Measurements from ENCODE around the gene ISM1. TPM values are rescaled to one million over a fixed set of nuclear protein-coding genes. Genes with fewer than 3 reads are reported as not detected.

The ISM1 gene
- total RNA-seq, 3 donors from 2014 or later: 13.0 to 18.7 (median 15.2) TPM

DNA sequence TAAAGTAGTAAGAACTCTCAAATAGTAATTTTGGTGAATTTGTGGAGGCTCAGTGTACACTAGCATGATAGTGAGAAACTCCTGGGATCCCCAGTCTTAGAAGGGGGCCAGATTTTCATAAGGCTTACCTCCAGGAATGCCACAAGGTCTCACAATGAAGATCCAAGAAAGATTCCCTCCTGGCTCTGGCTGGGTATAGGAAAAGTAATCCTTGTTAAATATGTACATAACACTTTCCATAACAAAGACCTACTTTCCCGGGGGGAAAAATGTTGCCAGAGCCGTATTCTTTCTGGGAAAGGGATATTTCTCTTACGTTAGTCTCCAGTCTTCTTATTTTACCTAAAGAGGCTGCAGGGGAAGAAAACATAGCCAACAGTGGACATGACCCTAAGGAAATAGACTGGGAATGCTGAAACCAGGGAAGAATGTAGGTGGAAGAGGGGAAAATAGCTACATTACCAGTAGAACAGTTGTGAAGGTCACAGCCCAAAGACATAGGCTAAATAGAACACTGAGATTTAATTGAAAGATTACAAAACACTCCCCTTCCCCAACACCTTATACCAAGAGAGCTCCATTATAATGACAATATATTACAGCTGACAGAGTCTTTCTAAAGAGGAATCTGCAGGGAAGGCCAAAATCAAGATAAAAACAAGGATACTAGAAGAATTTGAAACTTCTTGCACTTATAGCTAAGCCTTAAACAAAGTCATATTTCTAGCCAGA lies 34.9 kb upstream of the ISM1 start:
- no peak overlapping the region for H3K27ac ChIP-seq
- intact Hi-C loops (cut with DNase I; ENCODE audit: low total_unique reads): no loop called here
- no peak for DNase-seq (ENCODE audit: low spot score in 2 of 2)
- no peaks in the 10 kb centered on the region for H3K4me1 ChIP-seq
- no peaks in the 10 kb centered on the region for H3K27me3 ChIP-seq
- no peaks in the 10 kb centered on the region for H3K36me3 ChIP-seq
- TF ChIP-seq POLR2AphosphoS5 (IDR thresholded peaks at IDR 0.05) (no peak), POLR2A (IDR thresholded peaks at IDR 0.05) (no peak)
- TF ChIP-seq, protein P1, sequence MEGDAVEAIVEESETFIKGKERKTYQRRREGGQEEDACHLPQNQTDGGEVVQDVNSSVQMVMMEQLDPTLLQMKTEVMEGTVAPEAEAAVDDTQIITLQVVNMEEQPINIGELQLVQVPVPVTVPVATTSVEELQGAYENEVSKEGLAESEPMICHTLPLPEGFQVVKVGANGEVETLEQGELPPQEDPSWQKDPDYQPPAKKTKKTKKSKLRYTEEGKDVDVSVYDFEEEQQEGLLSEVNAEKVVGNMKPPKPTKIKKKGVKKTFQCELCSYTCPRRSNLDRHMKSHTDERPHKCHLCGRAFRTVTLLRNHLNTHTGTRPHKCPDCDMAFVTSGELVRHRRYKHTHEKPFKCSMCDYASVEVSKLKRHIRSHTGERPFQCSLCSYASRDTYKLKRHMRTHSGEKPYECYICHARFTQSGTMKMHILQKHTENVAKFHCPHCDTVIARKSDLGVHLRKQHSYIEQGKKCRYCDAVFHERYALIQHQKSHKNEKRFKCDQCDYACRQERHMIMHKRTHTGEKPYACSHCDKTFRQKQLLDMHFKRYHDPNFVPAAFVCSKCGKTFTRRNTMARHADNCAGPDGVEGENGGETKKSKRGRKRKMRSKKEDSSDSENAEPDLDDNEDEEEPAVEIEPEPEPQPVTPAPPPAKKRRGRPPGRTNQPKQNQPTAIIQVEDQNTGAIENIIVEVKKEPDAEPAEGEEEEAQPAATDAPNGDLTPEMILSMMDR (IDR thresholded peaks at IDR 0.05): no peak
- peaks cover 0 to 4% of the 10 kb centered on the region in 2 donors for H3K9me3 ChIP-seq
- no peak overlapping the region for H3K4me3 ChIP-seq

GRCh38 chr20:13187899-13188298 lies 33.2 kb upstream of the ISM1 start:
- intact Hi-C loops (cut with DNase I; ENCODE audit: low total_unique reads): no loop called here
- no peaks in the 10 kb centered on the region for H3K27me3 ChIP-seq
- H3K27ac ChIP-seq: no peak overlapping the region
- H3K36me3 ChIP-seq: no peaks in the 10 kb centered on the region
- H3K4me1 ChIP-seq: no peaks in the 10 kb centered on the region
- H3K9me3 ChIP-seq: peaks cover 0 to 4% of the 10 kb centered on the region in 2 donors
- H3K4me3 ChIP-seq: no peak overlapping the region
- no peak for TF ChIP-seq POLR2AphosphoS5 (IDR thresholded peaks at IDR 0.05)
- TF ChIP-seq POLR2A (IDR thresholded peaks at IDR 0.05): no peak
- TF ChIP-seq, protein P1 (IDR thresholded peaks at IDR 0.05): no peak
- DNase-seq (ENCODE audit: low spot score in 2 of 2): no peak

DNA sequence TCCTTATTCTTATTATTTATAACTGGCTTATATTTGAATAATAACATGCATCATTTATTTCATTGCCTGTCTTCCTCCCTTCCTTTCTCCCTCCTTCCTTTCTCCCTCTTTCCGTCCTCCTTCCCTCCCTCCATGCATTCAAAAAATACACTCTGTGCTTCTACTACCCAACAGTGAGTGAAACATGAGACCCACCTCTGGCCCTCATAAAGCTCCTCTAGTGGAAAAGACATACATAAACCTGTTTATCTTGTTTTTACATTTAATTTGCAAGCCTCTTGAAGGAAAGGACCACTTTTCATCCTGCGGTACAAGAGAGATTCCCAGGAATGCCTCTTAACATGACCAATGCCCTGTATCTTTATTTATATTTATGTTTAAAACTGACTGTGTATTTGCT lies 21.8 kb upstream of the ISM1 start:
- TF ChIP-seq, protein P1 (IDR thresholded peaks at IDR 0.05): no peak
- TF ChIP-seq POLR2A (IDR thresholded peaks at IDR 0.05) (no peak), POLR2AphosphoS5 (IDR thresholded peaks at IDR 0.05) (no peak)
- H3K36me3 ChIP-seq: no peaks in the 10 kb centered on the region
- DNase-seq (ENCODE audit: low spot score in 2 of 2): no peak
- intact Hi-C loops (cut with DNase I; ENCODE audit: low total_unique reads): no loop called here
- no peak overlapping the region for H3K27ac ChIP-seq
- no peaks in the 10 kb centered on the region for H3K27me3 ChIP-seq
- no peak overlapping the region for H3K4me3 ChIP-seq
- H3K4me1 ChIP-seq: no peaks in the 10 kb centered on the region
- H3K9me3 ChIP-seq: no peaks in the 10 kb centered on the region

- intact Hi-C loops (cut with DNase I; ENCODE audit: low total_unique reads): no loop called here
- no peak for DNase-seq (ENCODE audit: low spot score in 2 of 2)
- no peaks in the 10 kb centered on the region for H3K4me1 ChIP-seq
- H3K27me3 ChIP-seq: no peaks in the 10 kb centered on the region
- no peak overlapping the region for H3K27ac ChIP-seq
- H3K9me3 ChIP-seq: no peaks in the 10 kb centered on the region
- H3K4me3 ChIP-seq: no peak overlapping the region
- no peaks in the 10 kb centered on the region for H3K36me3 ChIP-seq
- TF ChIP-seq POLR2AphosphoS5 (IDR thresholded peaks at IDR 0.05) (no peak), POLR2A (IDR thresholded peaks at IDR 0.05) (no peak)
- TF ChIP-seq, protein P1 (IDR thresholded peaks at IDR 0.05): no peak
Measured at GRCh38 chr20:13200767-13201500, 20.1 kb upstream of the ISM1 start.

DNA sequence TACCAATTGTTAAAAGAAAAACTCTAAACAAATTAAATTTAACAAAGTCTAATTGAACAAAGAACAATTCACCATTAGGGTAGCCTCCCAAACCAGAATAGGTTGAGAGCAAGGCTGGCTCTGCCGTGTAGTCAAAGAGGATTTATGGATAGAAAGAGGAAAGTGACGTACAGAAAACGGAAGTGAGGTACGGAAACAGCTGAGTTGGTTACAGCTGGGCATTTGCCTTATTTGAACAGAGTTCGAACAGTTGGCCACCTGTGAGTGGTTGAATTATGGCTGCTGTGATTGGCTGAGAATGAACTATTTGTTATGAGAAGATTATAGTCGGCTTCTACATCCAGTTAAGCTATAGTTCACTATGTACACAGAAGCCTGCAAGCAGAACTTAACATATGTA lies 18.5 kb upstream of the ISM1 start:
- no peak for DNase-seq (ENCODE audit: low spot score in 2 of 2)
- no peak overlapping the region for H3K4me3 ChIP-seq
- intact Hi-C loops (cut with DNase I; ENCODE audit: low total_unique reads): no loop called here
- H3K4me1 ChIP-seq: no peaks in the 10 kb centered on the region
- TF ChIP-seq POLR2A (IDR thresholded peaks at IDR 0.05): no peak
- TF ChIP-seq, protein P1 (IDR thresholded peaks at IDR 0.05): no peak
- TF ChIP-seq POLR2AphosphoS5 (IDR thresholded peaks at IDR 0.05): no peak
- no peaks in the 10 kb centered on the region for H3K36me3 ChIP-seq
- H3K27ac ChIP-seq: no peak overlapping the region
- H3K9me3 ChIP-seq: no peaks in the 10 kb centered on the region
- no peaks in the 10 kb centered on the region for H3K27me3 ChIP-seq
